Smooth muscle cell (in vitro differentiated cells): ENCODE data around the gene MRPL16. TPM values are rescaled to one million over a fixed set of nuclear protein-coding genes. Genes with fewer than 3 reads are reported as not detected.
A peak's percentile ranks its signal among the peaks of the same experiment; 100 is the strongest.

Experiments used
- DNase-seq: peaks from one replicate; lab custom pipeline; 2025; ENCODE audit not compliant: unreplicated experiment; lab: John Stamatoyannopoulos, UW
- H2AFZ ChIP-seq: fragments of 200-600 bp; sonication (generic); 2 replicates; pipeline ENCODE4 v1.6.0; 2016; ENCODE audit warnings: antibody characterized with exemption, low read depth, mild to moderate bottlenecking
- H3F3A ChIP-seq: fragments of 200-600 bp; sonication (generic); 2 replicates; pipeline ENCODE4 v1.6.0; 2017; ENCODE audit warnings: antibody characterized with exemption, low read depth
- H3K27ac ChIP-seq: fragments of 200-600 bp; sonication (generic); 2 replicates; pipeline ENCODE4 v1.5.1; 2016; ENCODE audit warnings: low read depth, mild to moderate bottlenecking
- H3K27me3 ChIP-seq: fragments of 200-600 bp; sonication (generic); 2 replicates; pipeline ENCODE4 v1.6.1; 2016; ENCODE audit warnings: low read depth, mild to moderate bottlenecking
- H3K36me3 ChIP-seq: fragments of 200-600 bp; sonication (generic); 2 replicates; pipeline ENCODE4 v1.5.1; 2016; ENCODE audit warnings: low read depth
- H3K4me1 ChIP-seq: fragments of 200-600 bp; sonication (generic); 2 replicates; pipeline ENCODE4 v1.5.1; 2016; ENCODE audit warnings: low read depth
- H3K4me2 ChIP-seq: fragments of 200-600 bp; sonication (generic); 2 replicates; pipeline ENCODE4 v1.6.0; 2016; ENCODE audit warnings: mild to moderate bottlenecking
- H3K4me3 ChIP-seq: fragments of 200-600 bp; sonication (generic); 2 replicates; pipeline ENCODE4 v1.5.1; 2016; ENCODE audit warnings: mild to moderate bottlenecking
- H3K79me2 ChIP-seq: fragments of 200-600 bp; sonication (generic); 2 replicates; pipeline ENCODE4 v1.6.0; 2016; ENCODE audit warnings: low read depth, mild to moderate bottlenecking
- H3K9ac ChIP-seq: fragments of 200-600 bp; sonication (generic); 2 replicates; pipeline ENCODE4 v1.6.0; 2016; ENCODE audit warnings: low read depth
- H3K9me3 ChIP-seq: fragments of 200-600 bp; sonication (generic); replicated peaks from 2 replicates; pipeline ENCODE4 v1.5.1; 2016; ENCODE audit warnings: low read depth
- H4K20me1 ChIP-seq: fragments of 200-600 bp; sonication (generic); 2 replicates; pipeline ENCODE4 v1.6.0; 2016; ENCODE audit warnings: low read depth
- WGBS: methylation state at CpG from one replicate; pipeline ENCODE4 v1.1.7; 2016; ENCODE audit warnings: low lambda C conversion rate; 5-methylcytosine and 5-hydroxymethylcytosine counted together
- polyA plus RNA-seq: library from polyadenylated mRNA; unstranded; fragments of >200 nt; fragmentation: Nextera tagmentation; extraction: Ambion mirVana; gene quantifications from 2 replicates; pipeline ENCODE4 v1.2.1, GENCODE V29; 2016
- total RNA-seq: library from RNA; depleted of rRNA; stranded (reverse); fragments of >200 nt; gene quantifications from 2 replicates; pipeline ENCODE4 v1.2.3, GENCODE V29; 2014
- TF ChIP-seq, protein P1 (sequence below): fragments of 200-600 bp; sonication (generic); IDR thresholded peaks from 2 replicates; pipeline ENCODE4 v1.5.1; 2017; ENCODE audit warnings: borderline replicate concordance, mild to moderate bottlenecking, antibody characterized with exemption; ENCODE audit not compliant: insufficient read depth, poor library complexity, severe bottlenecking

MRPL16 gene
- total and polyA plus RNA-seq, 2 experiments from 2014 or later = 32.9 to 48.9 TPM

GRCh38 chr11:59814021-59814420 lies 3.4 kb upstream of the MRPL16 start:
- 97% methylated on average over 1 of the region's 1 CpG for WGBS

DNA sequence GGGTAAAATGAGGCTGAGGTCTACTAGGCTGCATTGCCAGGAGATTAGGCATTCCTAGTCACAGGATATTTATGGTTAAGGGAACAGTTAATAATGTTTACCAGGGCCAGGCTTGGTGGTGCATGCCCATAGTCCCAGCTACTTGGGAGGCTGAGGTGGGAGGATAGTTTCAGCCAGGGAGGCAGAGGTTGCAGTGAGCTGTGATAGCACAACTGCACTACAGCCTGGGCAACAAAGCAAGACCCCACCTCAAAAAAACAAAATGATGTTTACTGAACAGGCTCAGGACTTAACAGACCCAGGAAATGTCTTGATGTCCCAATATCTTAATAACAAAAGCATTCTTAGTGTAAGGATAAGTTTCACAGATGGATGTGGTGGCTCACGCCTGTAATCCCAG lies 2.8 kb upstream of the MRPL16 start:
- no peak overlapping the region for H3K4me2 ChIP-seq
- WGBS = 96% methylated on average over 1 of the region's 1 CpG
- peaks cover 5% of the 10 kb centered on the region for H3F3A ChIP-seq
- H3K9me3 ChIP-seq = no peaks in the 10 kb centered on the region
- no peak overlapping the region for H3K4me3 ChIP-seq
- H3K27ac ChIP-seq = no peak overlapping the region
- DNase-seq = no peak
- no peak overlapping the region for H3K9ac ChIP-seq
- H3K27me3 ChIP-seq = no peaks in the 10 kb centered on the region
- no peaks in the 10 kb centered on the region for H3K36me3 ChIP-seq
- H4K20me1 ChIP-seq = no peaks in the 10 kb centered on the region
- H3K79me2 ChIP-seq = peaks cover 7% of the 10 kb centered on the region
- H3K4me1 ChIP-seq = peaks cover 8% of the 10 kb centered on the region
- TF ChIP-seq, protein P1, sequence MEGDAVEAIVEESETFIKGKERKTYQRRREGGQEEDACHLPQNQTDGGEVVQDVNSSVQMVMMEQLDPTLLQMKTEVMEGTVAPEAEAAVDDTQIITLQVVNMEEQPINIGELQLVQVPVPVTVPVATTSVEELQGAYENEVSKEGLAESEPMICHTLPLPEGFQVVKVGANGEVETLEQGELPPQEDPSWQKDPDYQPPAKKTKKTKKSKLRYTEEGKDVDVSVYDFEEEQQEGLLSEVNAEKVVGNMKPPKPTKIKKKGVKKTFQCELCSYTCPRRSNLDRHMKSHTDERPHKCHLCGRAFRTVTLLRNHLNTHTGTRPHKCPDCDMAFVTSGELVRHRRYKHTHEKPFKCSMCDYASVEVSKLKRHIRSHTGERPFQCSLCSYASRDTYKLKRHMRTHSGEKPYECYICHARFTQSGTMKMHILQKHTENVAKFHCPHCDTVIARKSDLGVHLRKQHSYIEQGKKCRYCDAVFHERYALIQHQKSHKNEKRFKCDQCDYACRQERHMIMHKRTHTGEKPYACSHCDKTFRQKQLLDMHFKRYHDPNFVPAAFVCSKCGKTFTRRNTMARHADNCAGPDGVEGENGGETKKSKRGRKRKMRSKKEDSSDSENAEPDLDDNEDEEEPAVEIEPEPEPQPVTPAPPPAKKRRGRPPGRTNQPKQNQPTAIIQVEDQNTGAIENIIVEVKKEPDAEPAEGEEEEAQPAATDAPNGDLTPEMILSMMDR = no peak
- H2AFZ ChIP-seq = no peak overlapping the region

More at GRCh38 chr11:59814021-59814420, 3.4 kb upstream of the MRPL16 start:
- DNase-seq = no peak
- peaks cover 8% of the 10 kb centered on the region for H3K4me1 ChIP-seq
- no peak overlapping the region for H3K27ac ChIP-seq
- TF ChIP-seq, protein P1 = no peak
- H3K79me2 ChIP-seq = peaks cover 7% of the 10 kb centered on the region
- H3K9me3 ChIP-seq = no peaks in the 10 kb centered on the region
- H3F3A ChIP-seq = peaks cover under 1% of the 10 kb centered on the region
- no peaks in the 10 kb centered on the region for H3K36me3 ChIP-seq
- no peak overlapping the region for H3K4me2 ChIP-seq
- no peak overlapping the region for H3K4me3 ChIP-seq
- H2AFZ ChIP-seq = no peak overlapping the region
- no peaks in the 10 kb centered on the region for H3K27me3 ChIP-seq
- no peak overlapping the region for H3K9ac ChIP-seq
- H4K20me1 ChIP-seq = no peaks in the 10 kb centered on the region

GRCh38 chr11:59812220-59812619 lies 1.6 kb upstream of the MRPL16 start:
- TF ChIP-seq, protein P1 = no peak
- Histone ChIP-seq H3K4me2 (no peak overlapping the region), H3K79me2 (peaks cover 7% of the 10 kb centered on the region), H3K9me3 (no peaks in the 10 kb centered on the region), H3K4me3 (no peak overlapping the region), H2AFZ (no peak overlapping the region), H3K4me1 (peaks cover 8% of the 10 kb centered on the region), H3K27ac (no peak overlapping the region), H3K27me3 (no peaks in the 10 kb centered on the region), H3F3A (peaks cover 5% of the 10 kb centered on the region), H3K36me3 (no peaks in the 10 kb centered on the region), H4K20me1 (no peaks in the 10 kb centered on the region), H3K9ac (no peak overlapping the region)
- DNase-seq = no peak
- WGBS = 88% methylated on average over 2 of the region's 2 CpGs

DNA sequence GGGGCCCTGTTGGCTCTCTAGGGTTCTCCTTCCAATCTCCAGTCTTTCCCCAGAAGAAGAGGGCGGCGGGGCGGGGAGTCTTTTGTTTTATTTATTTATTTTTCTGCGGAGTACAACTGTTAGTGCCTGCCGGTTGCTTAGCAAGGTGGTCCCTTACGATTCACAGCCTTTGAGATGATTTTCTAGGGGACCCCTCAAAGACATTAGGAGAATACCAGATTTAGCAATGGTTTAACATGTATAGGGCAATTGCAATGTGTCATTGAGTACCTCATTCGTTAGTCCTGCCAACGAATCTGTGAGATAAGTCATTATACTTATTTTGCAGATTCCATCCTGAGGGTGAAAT lies 307 bp upstream of the MRPL16 start:
- peak overlapping the region; percentile 97 for H3K4me2 ChIP-seq
- peaks cover 5% of the 10 kb centered on the region for H3F3A ChIP-seq
- peaks cover 8% of the 10 kb centered on the region for H3K4me1 ChIP-seq
- no peaks in the 10 kb centered on the region for H3K36me3 ChIP-seq
- peak overlapping the region; percentile 87 for H3K4me3 ChIP-seq
- peak overlapping the region; percentile 42 for H3K27ac ChIP-seq
- no peak for DNase-seq
- TF ChIP-seq, protein P1 = no peak
- H4K20me1 ChIP-seq = no peaks in the 10 kb centered on the region
- H2AFZ ChIP-seq = peak overlapping the region; percentile 85
- peaks cover 7% of the 10 kb centered on the region for H3K79me2 ChIP-seq
- 21% methylated on average over 8 of the region's 8 CpGs for WGBS
- H3K27me3 ChIP-seq = no peaks in the 10 kb centered on the region
- no peaks in the 10 kb centered on the region for H3K9me3 ChIP-seq
- peak overlapping the region; percentile 82 for H3K9ac ChIP-seq
